Activated T-helper 1 cell treated with anti-CD3 and anti-CD28 coated beads, Interleukin-12 subunit alpha, Interleukin-12 subunit beta, Interleukin-2, Interleukin-4 antibody, amounts not matched to agents 30 ng/mL and 10 ng/mL and 1 ng/mL, durations not matched to agents 14 hours and 24 hours and 36 hours (primary cell): ENCODE results near the gene SEMA6D. TPM values are rescaled to one million over a fixed set of nuclear protein-coding genes. Genes with fewer than 3 reads are reported as not detected.

Source experiments
- DNase-seq: peaks from one replicate; pipeline ENCODE4 v3.0.0; 2021; ENCODE audit warnings: low spot score
- H3K27ac Mint-ChIP-seq: one replicate; pipeline ENCODE4 v1.8.0; 2021; ENCODE audit warnings: mild to moderate bottlenecking, mixed read lengths
- H3K27me3 Mint-ChIP-seq: one replicate; pipeline ENCODE4 v1.8.0; 2022; ENCODE audit warnings: mild to moderate bottlenecking, moderate library complexity, mixed read lengths; ENCODE audit not compliant: insufficient read depth
- H3K36me3 Mint-ChIP-seq: one replicate; pipeline ENCODE4 v1.8.0; 2021; ENCODE audit warnings: low read depth, mixed read lengths
- H3K4me1 Mint-ChIP-seq: one replicate; pipeline ENCODE4 v1.8.0; 2021; ENCODE audit warnings: low read depth, mixed read lengths
- H3K4me3 Mint-ChIP-seq: one replicate; pipeline ENCODE4 v1.8.0; 2021; ENCODE audit warnings: mild to moderate bottlenecking, moderate library complexity, mixed read lengths
- H3K9me3 Mint-ChIP-seq: one replicate; pipeline ENCODE4 v1.8.0; 2021; ENCODE audit warnings: mixed read lengths
- intact Hi-C: fragments of 100-400 bp; cut with micrococcal nuclease; formaldehyde crosslinking; loops from one replicate; pipeline ENCODE4 v1.15.1; 2024
- total RNA-seq: library from RNA; stranded (reverse); gene quantifications from 2 replicates; pipeline ENCODE4 v1.2.3, GENCODE V29; 2022

Gene SEMA6D
- total RNA-seq, 1 donor from 2014 or later, result not detected

- no peak for DNase-seq
- no peaks in the 10 kb centered on the region for H3K27me3 Mint-ChIP-seq
- peaks cover 11% of the 10 kb centered on the region for H3K9me3 Mint-ChIP-seq
- no peak overlapping the region for H3K27ac Mint-ChIP-seq
- no peak overlapping the region for H3K4me3 Mint-ChIP-seq
- H3K36me3 Mint-ChIP-seq, result no peaks in the 10 kb centered on the region
- no peaks in the 10 kb centered on the region for H3K4me1 Mint-ChIP-seq
- intact Hi-C loops, result no loop called here
Measured at GRCh38 chr15:47754312-47754711, 37.0 kb downstream of the SEMA6D start.

GRCh38 chr15:47755941-47756340, 38.6 kb downstream of the SEMA6D start:
- intact Hi-C loops, result no loop called here
- peaks cover 11% of the 10 kb centered on the region for H3K9me3 Mint-ChIP-seq
- H3K36me3 Mint-ChIP-seq, result no peaks in the 10 kb centered on the region
- no peaks in the 10 kb centered on the region for H3K27me3 Mint-ChIP-seq
- H3K4me3 Mint-ChIP-seq, result no peak overlapping the region
- H3K4me1 Mint-ChIP-seq, result no peaks in the 10 kb centered on the region
- no peak for DNase-seq
- no peak overlapping the region for H3K27ac Mint-ChIP-seq

- H3K9me3 Mint-ChIP-seq, result peaks cover 11% of the 10 kb centered on the region
- intact Hi-C loops, result no loop called here
- no peaks in the 10 kb centered on the region for H3K4me1 Mint-ChIP-seq
- no peaks in the 10 kb centered on the region for H3K36me3 Mint-ChIP-seq
- H3K4me3 Mint-ChIP-seq, result no peak overlapping the region
- DNase-seq, result no peak
- no peak overlapping the region for H3K27ac Mint-ChIP-seq
- H3K27me3 Mint-ChIP-seq, result no peaks in the 10 kb centered on the region
Measured at GRCh38 chr15:47756872-47757271, 39.6 kb downstream of the SEMA6D start.

GRCh38 chr15:47757331-47757730, 40.0 kb downstream of the SEMA6D start:
- DNase-seq, result no peak
- peaks cover 11% of the 10 kb centered on the region for H3K9me3 Mint-ChIP-seq
- H3K36me3 Mint-ChIP-seq, result no peaks in the 10 kb centered on the region
- intact Hi-C loops, result no loop called here
- H3K4me1 Mint-ChIP-seq, result no peaks in the 10 kb centered on the region
- no peaks in the 10 kb centered on the region for H3K27me3 Mint-ChIP-seq
- H3K4me3 Mint-ChIP-seq, result no peak overlapping the region
- no peak overlapping the region for H3K27ac Mint-ChIP-seq

GRCh38 chr15:47762621-47763020, 45.3 kb downstream of the SEMA6D start:
- H3K4me3 Mint-ChIP-seq, result no peak overlapping the region
- H3K27me3 Mint-ChIP-seq, result no peaks in the 10 kb centered on the region
- intact Hi-C loops, result no loop called here
- no peaks in the 10 kb centered on the region for H3K4me1 Mint-ChIP-seq
- no peak overlapping the region for H3K27ac Mint-ChIP-seq
- H3K36me3 Mint-ChIP-seq, result no peaks in the 10 kb centered on the region
- DNase-seq, result no peak
- H3K9me3 Mint-ChIP-seq, result no peaks in the 10 kb centered on the region

GRCh38 chr15:47764666-47765065, 47.4 kb downstream of the SEMA6D start:
- H3K4me3 Mint-ChIP-seq, result no peak overlapping the region
- no peaks in the 10 kb centered on the region for H3K36me3 Mint-ChIP-seq
- H3K4me1 Mint-ChIP-seq, result no peaks in the 10 kb centered on the region
- no peak overlapping the region for H3K27ac Mint-ChIP-seq
- H3K9me3 Mint-ChIP-seq, result no peaks in the 10 kb centered on the region
- DNase-seq, result no peak
- intact Hi-C loops, result no loop called here
- H3K27me3 Mint-ChIP-seq, result no peaks in the 10 kb centered on the region

- intact Hi-C loops, result no loop called here
- no peaks in the 10 kb centered on the region for H3K4me1 Mint-ChIP-seq
- no peak for DNase-seq
Measured at GRCh38 chr15:47766406-47766805, 49.1 kb downstream of the SEMA6D start.

GRCh38 chr15:47767035-47767434, 49.7 kb downstream of the SEMA6D start:
- Mint-ChIP-seq H3K9me3 (no peaks in the 10 kb centered on the region), H3K27me3 (no peaks in the 10 kb centered on the region), H3K4me1 (no peaks in the 10 kb centered on the region), H3K36me3 (no peaks in the 10 kb centered on the region), H3K4me3 (no peak overlapping the region), H3K27ac (no peak overlapping the region)
- DNase-seq, result no peak
- intact Hi-C loops, result no loop called here

More at GRCh38 chr15:47766406-47766805, 49.1 kb downstream of the SEMA6D start:
- Mint-ChIP-seq H3K36me3 (no peaks in the 10 kb centered on the region), H3K27me3 (no peaks in the 10 kb centered on the region), H3K4me3 (no peak overlapping the region), H3K9me3 (no peaks in the 10 kb centered on the region), H3K27ac (no peak overlapping the region)

- Mint-ChIP-seq H3K9me3 (no peaks in the 10 kb centered on the region), H3K4me1 (no peaks in the 10 kb centered on the region), H3K27me3 (no peaks in the 10 kb centered on the region), H3K27ac (no peak overlapping the region), H3K36me3 (no peaks in the 10 kb centered on the region), H3K4me3 (no peak overlapping the region)
- DNase-seq, result no peak
- intact Hi-C loops, result no loop called here
Measured at GRCh38 chr15:47768735-47769134, 51.4 kb downstream of the SEMA6D start.

GRCh38 chr15:47769166-47769565, 51.9 kb downstream of the SEMA6D start:
- no peak for DNase-seq
- H3K9me3 Mint-ChIP-seq, result no peaks in the 10 kb centered on the region
- intact Hi-C loops, result no loop called here
- no peaks in the 10 kb centered on the region for H3K36me3 Mint-ChIP-seq
- no peaks in the 10 kb centered on the region for H3K4me1 Mint-ChIP-seq
- no peak overlapping the region for H3K27ac Mint-ChIP-seq
- H3K4me3 Mint-ChIP-seq, result no peak overlapping the region
- H3K27me3 Mint-ChIP-seq, result no peaks in the 10 kb centered on the region

- Mint-ChIP-seq H3K27me3 (no peaks in the 10 kb centered on the region), H3K4me1 (no peaks in the 10 kb centered on the region), H3K9me3 (no peaks in the 10 kb centered on the region), H3K36me3 (no peaks in the 10 kb centered on the region), H3K27ac (no peak overlapping the region), H3K4me3 (no peak overlapping the region)
- DNase-seq, result no peak
- intact Hi-C loops, result no loop called here
Measured at GRCh38 chr15:47773143-47773542, 55.8 kb downstream of the SEMA6D start.

GRCh38 chr15:47778263-47778770, 61.0 kb downstream of the SEMA6D start:
- H3K36me3 Mint-ChIP-seq, result no peaks in the 10 kb centered on the region
- H3K9me3 Mint-ChIP-seq, result no peaks in the 10 kb centered on the region
- H3K4me3 Mint-ChIP-seq, result no peak overlapping the region
- H3K27me3 Mint-ChIP-seq, result no peaks in the 10 kb centered on the region
- H3K4me1 Mint-ChIP-seq, result no peaks in the 10 kb centered on the region
- no peak overlapping the region for H3K27ac Mint-ChIP-seq
- no peak for DNase-seq
- intact Hi-C loops, result no loop called here

- DNase-seq, result no peak
- Mint-ChIP-seq H3K4me3 (no peak overlapping the region), H3K27ac (no peak overlapping the region), H3K4me1 (no peaks in the 10 kb centered on the region), H3K9me3 (no peaks in the 10 kb centered on the region), H3K36me3 (no peaks in the 10 kb centered on the region), H3K27me3 (no peaks in the 10 kb centered on the region)
- intact Hi-C loops, result no loop called here
Measured at GRCh38 chr15:47780971-47781370, 63.7 kb downstream of the SEMA6D start.

- Mint-ChIP-seq H3K27me3 (no peaks in the 10 kb centered on the region), H3K27ac (no peak overlapping the region), H3K4me3 (no peak overlapping the region), H3K4me1 (no peaks in the 10 kb centered on the region), H3K36me3 (no peaks in the 10 kb centered on the region), H3K9me3 (no peaks in the 10 kb centered on the region)
- DNase-seq, result no peak
- intact Hi-C loops, result no loop called here
Measured at GRCh38 chr15:47781527-47781926, 64.2 kb downstream of the SEMA6D start.
